H9 (cell line): ENCODE measurements around the gene KDM4C. TPM values are rescaled to one million over a fixed set of nuclear protein-coding genes. Genes with fewer than 3 reads are reported as not detected.

Experiments used
- DNase-seq: peaks from one replicate; pipeline ENCODE4 v3.0.0-alpha.2; 2017
- H2AFZ ChIP-seq: one replicate; pipeline ENCODE4 v1.6.1; 2013; ENCODE audit warnings: mild to moderate bottlenecking, low read length, control low read depth, moderate library complexity
- H2AK5ac ChIP-seq: 2 replicates; pipeline ENCODE4 v1.6.1; 2013; ENCODE audit warnings: low read length, control low read depth, mixed read lengths; ENCODE audit not compliant: insufficient read length
- H2BK120ac ChIP-seq: one replicate; pipeline ENCODE4 v1.6.1; 2013; ENCODE audit warnings: low read depth, mild to moderate bottlenecking, low read length, control low read depth, inconsistent platforms; ENCODE audit not compliant: poor library complexity, severe bottlenecking
- H2BK12ac ChIP-seq: 2 replicates; pipeline ENCODE4 v1.6.1; 2013; ENCODE audit warnings: low read length, control low read depth, mixed read lengths, low read depth; ENCODE audit not compliant: insufficient read length
- H2BK15ac ChIP-seq: 2 replicates; pipeline ENCODE4 v1.6.1; 2013; ENCODE audit warnings: low read depth, low read length, control low read depth
- H2BK20ac ChIP-seq: one replicate; pipeline ENCODE4 v1.6.1; 2013; ENCODE audit warnings: low read depth, mild to moderate bottlenecking, low read length, control low read depth, inconsistent platforms; ENCODE audit not compliant: poor library complexity, severe bottlenecking
- H2BK5ac ChIP-seq: 2 replicates; pipeline ENCODE4 v1.6.1; 2013; ENCODE audit warnings: low read length, control low read depth, mixed read lengths; ENCODE audit not compliant: insufficient read length
- H3K14ac ChIP-seq: 2 replicates; pipeline ENCODE4 v1.6.1; 2013; ENCODE audit warnings: low read length, control low read depth; ENCODE audit not compliant: insufficient read depth
- H3K18ac ChIP-seq: 2 replicates; pipeline ENCODE4 v1.6.1; 2013; ENCODE audit warnings: low read depth, mild to moderate bottlenecking, mixed read lengths, low read length, control low read depth; ENCODE audit not compliant: insufficient read length
- H3K23ac ChIP-seq: 2 replicates; pipeline ENCODE4 v1.6.1; 2013; ENCODE audit warnings: low read length, control low read depth, mixed read lengths, low read depth; ENCODE audit not compliant: insufficient read length
- H3K23me2 ChIP-seq: 2 replicates; pipeline ENCODE4 v1.6.1; 2013; ENCODE audit warnings: low read depth, mild to moderate bottlenecking, mixed read lengths, low read length, control low read depth; ENCODE audit not compliant: insufficient read length, poor library complexity, severe bottlenecking
- H3K27ac ChIP-seq: 2 replicates; pipeline ENCODE4 v1.5.1; 2013; ENCODE audit warnings: low read length, control low read depth, mixed read lengths, low read depth; ENCODE audit not compliant: insufficient read length
- H3K27me3 ChIP-seq: 2 replicates; pipeline ENCODE4 v1.6.1; 2013; ENCODE audit warnings: low read length, control low read depth, inconsistent platforms; ENCODE audit not compliant: insufficient read depth
- H3K4ac ChIP-seq: 2 replicates; pipeline ENCODE4 v1.6.1; 2013; ENCODE audit warnings: low read depth, mild to moderate bottlenecking, control low read depth, inconsistent platforms, low read length, moderate library complexity
- H3K4me1 ChIP-seq: 2 replicates; pipeline ENCODE4 v1.6.1; 2013; ENCODE audit warnings: low read length, control low read depth, inconsistent platforms; ENCODE audit not compliant: insufficient read depth
- H3K4me2 ChIP-seq: 2 replicates; pipeline ENCODE4 v1.6.1; 2013; ENCODE audit warnings: low read length, control low read depth, mixed read lengths; ENCODE audit not compliant: insufficient read length, insufficient read depth
- H3K56ac ChIP-seq: 2 replicates; pipeline ENCODE4 v1.6.1; 2013; ENCODE audit warnings: low read depth, mild to moderate bottlenecking, mixed read lengths, low read length, control low read depth; ENCODE audit not compliant: insufficient read length
- H3K79me1 ChIP-seq: 2 replicates; pipeline ENCODE4 v1.6.1; 2013; ENCODE audit warnings: low read depth, mild to moderate bottlenecking, moderate library complexity, low read length, control low read depth, inconsistent platforms; ENCODE audit not compliant: insufficient read depth, poor library complexity, severe bottlenecking
- H3K79me2 ChIP-seq: 2 replicates; pipeline ENCODE4 v1.6.1; 2013; ENCODE audit warnings: low read length, control low read depth, inconsistent platforms; ENCODE audit not compliant: insufficient read depth
- H3K9ac ChIP-seq: 2 replicates; pipeline ENCODE4 v1.6.1; 2013; ENCODE audit warnings: low read length, control low read depth, mixed read lengths; ENCODE audit not compliant: insufficient read length; ENCODE audit errors: extremely low read depth
- H3K9me3 ChIP-seq: one replicate; pipeline ENCODE4 v1.6.1; 2013; ENCODE audit warnings: low read depth, low read length, inconsistent platforms; ENCODE audit not compliant: control insufficient read depth
- H3T11ph ChIP-seq: one replicate; pipeline ENCODE4 v1.6.1; 2013; ENCODE audit warnings: mild to moderate bottlenecking, low read length, control low read depth, inconsistent platforms
- H4K20me1 ChIP-seq: one replicate; pipeline ENCODE4 v1.6.1; 2013; ENCODE audit not compliant: control insufficient read depth, insufficient read length, insufficient read depth
- H4K5ac ChIP-seq: 2 replicates; pipeline ENCODE4 v1.6.1; 2013; ENCODE audit warnings: low read depth, mild to moderate bottlenecking, mixed read lengths, low read length, control low read depth; ENCODE audit not compliant: insufficient read length
- H4K8ac ChIP-seq: replicated peaks from 2 replicates; pipeline ENCODE4 v1.6.1; 2013; ENCODE audit warnings: low read length, control low read depth, mixed read lengths, low read depth; ENCODE audit not compliant: insufficient read length
- H4K91ac ChIP-seq: 2 replicates; pipeline ENCODE4 v1.6.1; 2013; ENCODE audit warnings: low read depth, mild to moderate bottlenecking, moderate library complexity, mixed read lengths, low read length, control low read depth; ENCODE audit not compliant: insufficient read length
- H3K27ac Mint-ChIP-seq, 3 experiments: 2 replicates in 2 of 3; 3 replicates in 1 of 3; pipeline ENCODE4 v1.8.0; 2020 to 2021; ENCODE audit warnings: mixed read lengths in 3 of 3, mild to moderate bottlenecking in 1 of 3, moderate library complexity in 1 of 3
- H3K27me3 Mint-ChIP-seq: 2 replicates; pipeline ENCODE4 v1.8.0; 2021; ENCODE audit warnings: low read depth, mild to moderate bottlenecking, moderate library complexity, mixed read lengths
- H3K36me3 Mint-ChIP-seq, 3 experiments: 2 replicates in 2 of 3; 3 replicates in 1 of 3; pipeline ENCODE4 v1.8.0; 2020 to 2021; ENCODE audit warnings: low read depth in 3 of 3, mixed read lengths in 3 of 3; ENCODE audit not compliant: insufficient read depth in 1 of 3
- H3K4me1 Mint-ChIP-seq, 2 experiments: 2 replicates each; pipeline ENCODE4 v1.8.0; 2020; ENCODE audit warnings: mixed read lengths in 2 of 2
- H3K4me3 Mint-ChIP-seq, 2 experiments: 2 replicates in 1 of 2; 3 replicates in 1 of 2; pipeline ENCODE4 v1.8.0; 2020 to 2021; ENCODE audit warnings: mild to moderate bottlenecking in 2 of 2, mixed read lengths in 2 of 2, moderate library complexity in 1 of 2
- H3K9me3 Mint-ChIP-seq, 2 experiments: 2 replicates in 1 of 2; 3 replicates in 1 of 2; pipeline ENCODE4 v1.8.0; 2020; ENCODE audit warnings: mild to moderate bottlenecking in 2 of 2, mixed read lengths in 2 of 2, moderate library complexity in 1 of 2
- WGBS: extraction: QIAGEN DNeasy Blood & Tissue Kit; methylation state at CpG from one replicate; pipeline ENCODE4 v1.1.7; 2013; ENCODE audit warnings: missing lambda C conversion rate, low lambda C conversion rate, mixed read lengths; ENCODE audit not compliant: insufficient read length; ENCODE audit errors: extremely low coverage; 5-methylcytosine and 5-hydroxymethylcytosine counted together
- total RNA-seq: library from RNA; stranded (reverse); gene quantifications from 2 replicates; pipeline ENCODE4 v1.2.1, GENCODE V29; 2021
- TF ChIP-seq, protein P1 (sequence below): fragments of 200-600 bp; sonication (generic); conservative IDR thresholded peaks from 3 replicates; pipeline ENCODE4 v1.8.0; 2021; ENCODE audit warnings: antibody characterized with exemption, mild to moderate bottlenecking

KDM4C gene
- total RNA-seq, 1 experiment from 2014 or later = 24.0 TPM

DNA sequence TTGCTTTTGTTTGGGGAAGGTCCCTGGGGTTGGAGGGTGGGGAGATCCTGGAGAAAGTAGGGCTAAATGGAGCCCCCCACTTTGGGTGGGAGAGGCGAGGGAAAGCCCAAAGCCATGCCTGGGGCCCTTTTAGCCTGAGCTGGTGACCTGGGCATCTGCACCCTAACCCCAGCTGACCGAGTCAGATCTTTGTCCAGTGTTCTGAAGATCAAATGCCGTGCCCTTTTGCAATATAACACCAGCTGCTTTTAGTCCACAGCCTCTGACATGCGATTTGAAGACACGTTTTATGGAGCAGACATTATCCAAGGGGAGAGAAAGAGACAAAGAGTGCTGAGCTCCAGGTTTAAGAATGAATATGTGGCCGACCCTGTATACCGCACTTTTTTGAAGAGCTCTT lies 416.5 kb downstream of the KDM4C start:
- Histone ChIP-seq H4K91ac (no peak overlapping the region), H2AK5ac (no peak overlapping the region), H2BK15ac (no peak overlapping the region), H3K79me1 (no peaks in the 10 kb centered on the region), H2BK12ac (no peak overlapping the region), H2BK5ac (no peak overlapping the region), H3K4me2 (no peak overlapping the region), H3K23me2 (peaks cover 2% of the 10 kb centered on the region), H3T11ph (no peak overlapping the region), H2BK120ac (no peak overlapping the region), H3K9ac (no peak overlapping the region), H4K5ac (no peak overlapping the region), H3K4me1 (peaks cover 7% of the 10 kb centered on the region; the same call in 1 of the 2 replicates), H2BK20ac (no peak overlapping the region), H3K4ac (no peak overlapping the region), H3K9me3 (no peaks in the 10 kb centered on the region), H4K8ac (no peak overlapping the region), H3K27me3 (no peaks in the 10 kb centered on the region), H3K27ac (no peak overlapping the region), H3K79me2 (no peaks in the 10 kb centered on the region), H2AFZ (no peak overlapping the region), H3K23ac (no peak overlapping the region), H3K56ac (no peak overlapping the region), H4K20me1 (no peaks in the 10 kb centered on the region), H3K14ac (no peak overlapping the region), H3K18ac (no peak overlapping the region)
- H3K4me1 Mint-ChIP-seq = peaks cover 16 to 21% of the 10 kb centered on the region in 2 experiments
- H3K9me3 Mint-ChIP-seq = no peaks in the 10 kb centered on the region
- H3K27ac Mint-ChIP-seq = no peak overlapping the region; a peak in 1 of 7 replicates
- TF ChIP-seq, protein P1, sequence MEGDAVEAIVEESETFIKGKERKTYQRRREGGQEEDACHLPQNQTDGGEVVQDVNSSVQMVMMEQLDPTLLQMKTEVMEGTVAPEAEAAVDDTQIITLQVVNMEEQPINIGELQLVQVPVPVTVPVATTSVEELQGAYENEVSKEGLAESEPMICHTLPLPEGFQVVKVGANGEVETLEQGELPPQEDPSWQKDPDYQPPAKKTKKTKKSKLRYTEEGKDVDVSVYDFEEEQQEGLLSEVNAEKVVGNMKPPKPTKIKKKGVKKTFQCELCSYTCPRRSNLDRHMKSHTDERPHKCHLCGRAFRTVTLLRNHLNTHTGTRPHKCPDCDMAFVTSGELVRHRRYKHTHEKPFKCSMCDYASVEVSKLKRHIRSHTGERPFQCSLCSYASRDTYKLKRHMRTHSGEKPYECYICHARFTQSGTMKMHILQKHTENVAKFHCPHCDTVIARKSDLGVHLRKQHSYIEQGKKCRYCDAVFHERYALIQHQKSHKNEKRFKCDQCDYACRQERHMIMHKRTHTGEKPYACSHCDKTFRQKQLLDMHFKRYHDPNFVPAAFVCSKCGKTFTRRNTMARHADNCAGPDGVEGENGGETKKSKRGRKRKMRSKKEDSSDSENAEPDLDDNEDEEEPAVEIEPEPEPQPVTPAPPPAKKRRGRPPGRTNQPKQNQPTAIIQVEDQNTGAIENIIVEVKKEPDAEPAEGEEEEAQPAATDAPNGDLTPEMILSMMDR = no peak
- H3K4me3 Mint-ChIP-seq = no peak overlapping the region
- WGBS = no CpG with 5 or more reads among the region's 7 CpGs
- no peaks in the 10 kb centered on the region for H3K27me3 Mint-ChIP-seq
- H3K36me3 Mint-ChIP-seq = peaks cover 0 to 6% (median 3%) of the 10 kb centered on the region in 3 experiments; a peak in 3 of 7 replicates
- DNase-seq = no peak
